Ureter (tissue), 1 donor: ENCODE measurements around the gene CSH2. TPM values are rescaled to one million over a fixed set of nuclear protein-coding genes. Genes with fewer than 3 reads are reported as not detected.
"Not testable (repeated sequence)": the region's sequence is repeated elsewhere in the genome, so short reads cannot be mapped to it uniquely, and the experiment has no call there.

ENCODE experiments used
- DNase-seq: peaks from one replicate; pipeline ENCODE4 v3.0.0-alpha.2; 2020; ENCODE audit warnings: low spot score
- total RNA-seq: library from RNA; stranded (reverse); gene quantifications from one replicate; pipeline ENCODE4 v1.2.4, GENCODE V29; 2023
- donor health status: DM: yes; HTN: yes; CAD: no.

CSH2 gene
- total RNA-seq, 1 donor from 2014 or later: not detected

GRCh38 chr17:63896524-63897354, 23.3 kb upstream of the CSH2 start, which contains the start of gene CSH1:
TSS of gene CSH1 (minus strand) at chr17:63896574. CDS start at chr17:63896511, 63 bp downstream.
- DNase-seq: not testable (repeated sequence)

- DNase-seq: not testable (repeated sequence)
These were observed 21.3 kb upstream of the CSH2 start for GRCh38 chr17:63894821-63895220.

GRCh38 chr17:63894021-63894420, 20.5 kb upstream of the CSH2 start:
- not testable (repeated sequence) for DNase-seq

- not testable (repeated sequence) for DNase-seq
These were observed 19.0 kb upstream of the CSH2 start for GRCh38 chr17:63892316-63893037.

GRCh38 chr17:63889026-63889848, 15.8 kb upstream of the CSH2 start:
- not testable (repeated sequence) for DNase-seq

GRCh38 chr17:63885119-63885518, 11.6 kb upstream of the CSH2 start:
- DNase-seq: not testable (repeated sequence)

GRCh38 chr17:63882626-63883126, 9.2 kb upstream of the CSH2 start:
- not testable (repeated sequence) for DNase-seq

- peak; percentile 51 for DNase-seq
These were observed 8.6 kb upstream of the CSH2 start, which contains the start of gene GH2 for GRCh38 chr17:63881935-63882601. TSS of gene GH2 (minus strand) at chr17:63881944. CDS start at chr17:63881801, 143 bp downstream.

GRCh38 chr17:63881337-63881736, 7.9 kb upstream of the CSH2 start:
- DNase-seq: not testable (repeated sequence)

GRCh38 chr17:63880706-63881105, 7.2 kb upstream of the CSH2 start:
- DNase-seq: no peak

- DNase-seq: not testable (repeated sequence)
These were observed 4.9 kb upstream of the CSH2 start for GRCh38 chr17:63878413-63878812.

GRCh38 chr17:63874693-63875092, 1.2 kb upstream of the CSH2 start:
- not testable (repeated sequence) for DNase-seq

- not testable (repeated sequence) for DNase-seq
These were observed 667 bp upstream of the CSH2 start for GRCh38 chr17:63874061-63874626.

- not testable (repeated sequence) for DNase-seq
These were observed 1.7 kb downstream of the CSH2 start for GRCh38 chr17:63871646-63872365.

- not testable (repeated sequence) for DNase-seq
These were observed 3.2 kb downstream of the CSH2 start for GRCh38 chr17:63870292-63870665.

- not testable (repeated sequence) for DNase-seq
These were observed 3.8 kb downstream of the CSH2 start for GRCh38 chr17:63869491-63870291.

GRCh38 chr17:63866625-63867024, 6.9 kb downstream of the CSH2 start:
- not testable (repeated sequence) for DNase-seq

- DNase-seq: no peak
These were observed 14.2 kb downstream of the CSH2 start for GRCh38 chr17:63859257-63859656.

GRCh38 chr17:63856425-63856824, 17.1 kb downstream of the CSH2 start:
- not testable (repeated sequence) for DNase-seq
